Large intestine (tissue), 12 donors: ENCODE results near the gene PGP. TPM values are rescaled to one million over a fixed set of nuclear protein-coding genes. Genes with fewer than 3 reads are reported as not detected.
"Not testable (repeated sequence)": the region's sequence is repeated elsewhere in the genome, so short reads cannot be mapped to it uniquely, and the experiment has no call there.

ENCODE experiments used
- DNase-seq, 2 donors: peaks; one replicate each; pipeline versions ENCODE4 v3.0.0 to v3.0.0-alpha.2; 2013
- H3K27ac ChIP-seq: one replicate; pipeline ENCODE4 v1.5.1; 2013; ENCODE audit warnings: low read length
- H3K27me3 ChIP-seq: 2 replicates; pipeline ENCODE4 v1.6.1; 2013; ENCODE audit warnings: low read length; ENCODE audit not compliant: control insufficient read depth, insufficient read depth
- H3K36me3 ChIP-seq: 2 replicates; pipeline ENCODE4 v1.6.1; 2013; ENCODE audit warnings: low read length; ENCODE audit not compliant: control insufficient read depth, insufficient read depth
- H3K4me1 ChIP-seq: one replicate; pipeline ENCODE4 v1.6.1; 2013; ENCODE audit warnings: low read length; ENCODE audit not compliant: control insufficient read depth, insufficient read depth
- H3K4me3 ChIP-seq: one replicate; pipeline ENCODE4 v1.5.1; 2013; ENCODE audit warnings: low read length
- H3K9me3 ChIP-seq: one replicate; pipeline ENCODE4 v1.6.1; 2013; ENCODE audit warnings: mild to moderate bottlenecking, low read depth, low read length, moderate library complexity; ENCODE audit not compliant: control insufficient read depth
- WGBS: methylation state at CpG from one replicate; pipeline ENCODE4 v1.1.5; 2013; ENCODE audit warnings: low lambda C conversion rate; ENCODE audit not compliant: insufficient coverage; 5-methylcytosine and 5-hydroxymethylcytosine counted together
- long read RNA-seq, 11 donors: transcript quantifications; one replicate each; lab custom pipeline, GENCODE V29; 2026
- polyA plus RNA-seq: library from polyadenylated mRNA; unstranded; fragments of 120-200 nt; gene quantifications from one replicate; pipeline ENCODE4 v1.2.1, GENCODE V29; 2013

PGP gene
- 11.7 TPM for polyA plus RNA-seq
- long read RNA-seq, donor 1, transcript PGP-201 (2 exons, 2,727 nt): major isoform, 15 of 15 reads
- long read RNA-seq, donor 1, partial matches to known transcripts: 0 of 15 reads
- long read RNA-seq, donor 1, other reads (novel, unspliced or antisense): 0 of 15 reads
- long read RNA-seq, donor 2, transcript PGP-201 (2 exons, 2,727 nt): major isoform, 16 of 16 reads
- long read RNA-seq, donor 2, partial matches to known transcripts: 0 of 16 reads
- long read RNA-seq, donor 2, other reads (novel, unspliced or antisense): 0 of 16 reads
- long read RNA-seq, donor 3: 0 reads
- long read RNA-seq, donor 4: 0 reads
- long read RNA-seq, donor 5, transcript PGP-201 (2 exons, 2,727 nt): major isoform, 13 of 13 reads
- long read RNA-seq, donor 5, partial matches to known transcripts: 0 of 13 reads
- long read RNA-seq, donor 5, other reads (novel, unspliced or antisense): 0 of 13 reads
- long read RNA-seq, donor 6, transcript PGP-201 (2 exons, 2,727 nt): major isoform, 29 of 29 reads
- long read RNA-seq, donor 6, partial matches to known transcripts: 0 of 29 reads
- long read RNA-seq, donor 6, other reads (novel, unspliced or antisense): 0 of 29 reads
- long read RNA-seq, donor 7, transcript PGP-201 (2 exons, 2,727 nt): major isoform, 5 of 5 reads
- long read RNA-seq, donor 7, partial matches to known transcripts: 0 of 5 reads
- long read RNA-seq, donor 7, other reads (novel, unspliced or antisense): 0 of 5 reads
- long read RNA-seq, donor 8, transcript PGP-201 (2 exons, 2,727 nt): major isoform, 29 of 30 reads
- long read RNA-seq, donor 8, partial matches to known transcripts: 0 of 30 reads
- long read RNA-seq, donor 8, other reads (novel, unspliced or antisense): 0 of 30 reads
- long read RNA-seq, donor 9, transcript PGP-201 (2 exons, 2,727 nt): major isoform, 17 of 17 reads
- long read RNA-seq, donor 9, partial matches to known transcripts: 0 of 17 reads
- long read RNA-seq, donor 9, other reads (novel, unspliced or antisense): 0 of 17 reads
- long read RNA-seq, donor 10, transcript PGP-201 (2 exons, 2,727 nt): major isoform, 23 of 23 reads
- long read RNA-seq, donor 10, partial matches to known transcripts: 0 of 23 reads
- long read RNA-seq, donor 10, other reads (novel, unspliced or antisense): 0 of 23 reads
- long read RNA-seq, donor 11, transcript PGP-201 (2 exons, 2,727 nt): major isoform, 21 of 21 reads
- long read RNA-seq, donor 11, partial matches to known transcripts: 0 of 21 reads
- long read RNA-seq, donor 11, other reads (novel, unspliced or antisense): 0 of 21 reads

GRCh38 chr16:2214719-2214968 is at the start of gene PGP:
PGP (minus strand) TSS chr16:2214840; CDS start chr16:2214777, 63 bp downstream.
- Histone ChIP-seq H3K4me1 (peaks cover 16% of the 10 kb centered on the region), H3K9me3 (no peaks in the 10 kb centered on the region), H3K4me3 (peak within 1 kb of the TSS; percentile 64), H3K27me3 (no peaks in the 10 kb centered on the region), H3K27ac (peak within 1 kb of the TSS; percentile 74), H3K36me3 (peaks cover 11% of the 10 kb centered on the region)
- no peak for DNase-seq
- WGBS: no CpG with 5 or more reads among the region's 48 CpGs

- DNase-seq, H3K4me3 ChIP-seq, H3K27me3 ChIP-seq, H3K9me3 ChIP-seq, H3K4me1 ChIP-seq, H3K27ac ChIP-seq: not testable (repeated sequence)
- H3K36me3 ChIP-seq: peaks cover 59% of the 10 kb centered on the region
- no CpG with 5 or more reads among the region's 14 CpGs for WGBS
Observed at GRCh38 chr16:2263026-2263425, 48.4 kb upstream of the PGP start.

GRCh38 chr16:2260250-2260649 is 45.6 kb upstream of the PGP start:
- H3K4me3 ChIP-seq: no peak overlapping the region
- 84% methylated on average over 3 of the region's 8 CpGs for WGBS
- DNase-seq: no peak
- no peaks in the 10 kb centered on the region for H3K9me3 ChIP-seq
- H3K36me3 ChIP-seq: peaks cover 83% of the 10 kb centered on the region
- no peaks in the 10 kb centered on the region for H3K4me1 ChIP-seq
- H3K27ac ChIP-seq: no peak overlapping the region
- H3K27me3 ChIP-seq: no peaks in the 10 kb centered on the region

- H3K9me3 ChIP-seq, H3K27ac ChIP-seq, H3K4me3 ChIP-seq, H3K4me1 ChIP-seq, DNase-seq, H3K27me3 ChIP-seq: not testable (repeated sequence)
- peaks cover 85% of the 10 kb centered on the region for H3K36me3 ChIP-seq
- WGBS: no CpG with 5 or more reads among the region's 7 CpGs
Observed at GRCh38 chr16:2258530-2258929, 43.9 kb upstream of the PGP start.

GRCh38 chr16:2257726-2258125 is 43.1 kb upstream of the PGP start:
- Histone ChIP-seq H3K4me3 (no peak overlapping the region), H3K27ac (no peak overlapping the region), H3K4me1 (no peaks in the 10 kb centered on the region), H3K27me3 (no peaks in the 10 kb centered on the region), H3K9me3 (no peaks in the 10 kb centered on the region), H3K36me3 (peaks cover 85% of the 10 kb centered on the region)
- DNase-seq: no peak
- WGBS: no CpG with 5 or more reads among the region's 6 CpGs

GRCh38 chr16:2256531-2257140 is 42.0 kb upstream of the PGP start:
- WGBS: 93% methylated on average over 4 of the region's 12 CpGs
- no peak for DNase-seq
- no peaks in the 10 kb centered on the region for H3K9me3 ChIP-seq
- H3K27ac ChIP-seq: no peak overlapping the region
- H3K4me1 ChIP-seq: peaks cover 7% of the 10 kb centered on the region
- H3K36me3 ChIP-seq: peaks cover 75% of the 10 kb centered on the region
- no peaks in the 10 kb centered on the region for H3K27me3 ChIP-seq
- no peak overlapping the region for H3K4me3 ChIP-seq

- peaks cover 55% of the 10 kb centered on the region for H3K36me3 ChIP-seq
- H3K27ac ChIP-seq: no peak overlapping the region
- DNase-seq: no peak
- H3K4me3 ChIP-seq: no peak overlapping the region
- WGBS: no CpG with 5 or more reads among the region's 11 CpGs
- H3K4me1 ChIP-seq: peaks cover 8% of the 10 kb centered on the region
- no peaks in the 10 kb centered on the region for H3K27me3 ChIP-seq
- H3K9me3 ChIP-seq: no peaks in the 10 kb centered on the region
Observed at GRCh38 chr16:2253293-2253692, 38.7 kb upstream of the PGP start.

- H3K27ac ChIP-seq: no peak overlapping the region
- WGBS: 100% methylated on average over 1 of the region's 7 CpGs
Observed at GRCh38 chr16:2252806-2253148, 38.1 kb upstream of the PGP start.

GRCh38 chr16:2251296-2252111 is 36.9 kb upstream of the PGP start, which contains the start of gene ECI1:
ECI1 (minus strand) TSS chr16:2251587; CDS start chr16:2251566, 21 bp downstream.
- Histone ChIP-seq H3K9me3 (no peaks in the 10 kb centered on the region), H3K4me3 (peak within 1 kb of the TSS; percentile 68), H3K27me3 (no peaks in the 10 kb centered on the region), H3K36me3 (peaks cover 44% of the 10 kb centered on the region), H3K27ac (peak within 1 kb of the TSS; percentile 80), H3K4me1 (peaks cover 8% of the 10 kb centered on the region)
- WGBS: no CpG with 5 or more reads among the region's 88 CpGs
- peak; percentile 91 to 96 for DNase-seq

More at GRCh38 chr16:2252806-2253148, 38.1 kb upstream of the PGP start:
- H3K4me1 ChIP-seq: peaks cover 8% of the 10 kb centered on the region
- H3K36me3 ChIP-seq: peaks cover 51% of the 10 kb centered on the region
- no peak for DNase-seq
- no peak overlapping the region for H3K4me3 ChIP-seq
- no peaks in the 10 kb centered on the region for H3K27me3 ChIP-seq
- no peaks in the 10 kb centered on the region for H3K9me3 ChIP-seq
